Uterus (tissue), 4 donors: ENCODE data around the gene FJX1. TPM values are rescaled to one million over a fixed set of nuclear protein-coding genes. Genes with fewer than 3 reads are reported as not detected.

Experiments used
- DNase-seq, 2 donors: peaks; one replicate each; pipeline ENCODE4 v3.0.0-alpha.2; 2019 to 2020
- H3K27ac ChIP-seq, 2 donors: fragments of 200-600 bp; sonication (generic); 1 replicate in 1 of 2; 2 replicates in 1 of 2; pipeline ENCODE4 v1.5.1; 2016 to 2018
- H3K27me3 ChIP-seq, 2 donors: fragments of 200-600 bp; sonication (generic); one replicate each; pipeline ENCODE4 v1.5.1; 2018 to 2019; ENCODE audit warnings: control low read depth in 1 of 2
- H3K36me3 ChIP-seq, 2 donors: fragments of 200-600 bp; sonication (generic); one replicate each; pipeline ENCODE4 v1.5.1; 2019; ENCODE audit warnings: control low read depth in 1 of 2
- H3K4me1 ChIP-seq, 2 donors: fragments of 200-600 bp; sonication (generic); one replicate each; pipeline ENCODE4 v1.5.1; 2018 to 2019; ENCODE audit warnings: control low read depth in 1 of 2
- H3K4me3 ChIP-seq, 2 donors: fragments of 200-600 bp; sonication (generic); 1 replicate in 1 of 2; 2 replicates in 1 of 2; pipeline ENCODE4 v1.5.1; 2018 to 2019; ENCODE audit warnings: mild to moderate bottlenecking in 1 of 2
- H3K9me3 ChIP-seq, 2 donors: fragments of 200-600 bp; sonication (generic); one replicate each; pipeline ENCODE4 v1.5.1; 2019; ENCODE audit warnings: control low read depth in 1 of 2
- CTCF ChIP-seq, 4 experiments: fragments of 200-600 bp in 2 of 4; fragments of 450-650 bp in 2 of 4; sonication (generic) in 2 of 4; IDR thresholded peaks; one replicate each; pipeline ENCODE4 v1.5.1; 2016 to 2019; ENCODE audit warnings: antibody characterized with exemption in 4 of 4, mild to moderate bottlenecking in 2 of 4, moderate library complexity in 1 of 4
- POLR2A ChIP-seq, 2 donors: fragments of 450-650 bp; IDR thresholded peaks; one replicate each; pipeline ENCODE4 v1.6.1; 2016; ENCODE audit warnings: antibody characterized with exemption in 2 of 2, mild to moderate bottlenecking in 1 of 2, moderate library complexity in 1 of 2
- intact Hi-C: fragments of 100-400 bp; cut with DNase I; formaldehyde crosslinking; loops from one replicate; pipeline ENCODE4 v1.15.1; 2023; ENCODE audit warnings: low total_unique reads
- total RNA-seq, 4 donors: library from RNA; depleted of rRNA in 3 of 4; stranded (reverse); fragments of >200 nt in 3 of 4; gene quantifications; one replicate each; pipeline versions ENCODE4 v1.1.0 to v1.2.4, GENCODE V29; 2014 to 2023
- donor health status: DM: yes; HTN: yes; CAD: no.

The FJX1 gene
- total RNA-seq, 4 donors from 2014 or later: 2.1 to 48.5 (median 5.6) TPM

DNA sequence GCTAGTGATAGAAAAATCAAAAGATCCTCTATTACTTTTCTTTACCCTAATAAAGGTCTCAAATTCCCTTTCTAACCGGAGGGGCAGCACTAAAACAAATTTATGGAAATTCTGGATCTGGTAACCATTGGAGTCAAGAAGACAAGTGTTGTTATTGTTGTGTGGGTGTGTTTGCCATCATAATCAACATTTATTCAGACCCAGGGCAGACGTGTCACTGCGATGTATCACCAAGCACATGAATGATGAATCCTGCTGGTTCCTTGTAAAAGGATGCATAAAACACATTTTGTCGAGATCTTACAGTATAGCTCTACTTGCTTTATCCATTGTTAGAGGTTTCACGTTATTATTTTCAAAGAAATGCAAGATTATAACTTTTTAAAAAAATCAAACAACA, 12.1 kb upstream of the FJX1 start:
- H3K27me3 ChIP-seq: no peaks in the 10 kb centered on the region
- no peak overlapping the region for H3K4me3 ChIP-seq
- H3K27ac ChIP-seq: peak overlapping the region in 1 of 2 donors; percentile 2
- no peaks in the 10 kb centered on the region for H3K4me1 ChIP-seq
- TF ChIP-seq POLR2A (IDR thresholded peaks at IDR 0.05): no peak
- TF ChIP-seq CTCF (IDR thresholded peaks at IDR 0.05): no peak
- H3K9me3 ChIP-seq: no peaks in the 10 kb centered on the region
- no peaks in the 10 kb centered on the region for H3K36me3 ChIP-seq
- DNase-seq: no peak
- intact Hi-C loops: no loop called here

DNA sequence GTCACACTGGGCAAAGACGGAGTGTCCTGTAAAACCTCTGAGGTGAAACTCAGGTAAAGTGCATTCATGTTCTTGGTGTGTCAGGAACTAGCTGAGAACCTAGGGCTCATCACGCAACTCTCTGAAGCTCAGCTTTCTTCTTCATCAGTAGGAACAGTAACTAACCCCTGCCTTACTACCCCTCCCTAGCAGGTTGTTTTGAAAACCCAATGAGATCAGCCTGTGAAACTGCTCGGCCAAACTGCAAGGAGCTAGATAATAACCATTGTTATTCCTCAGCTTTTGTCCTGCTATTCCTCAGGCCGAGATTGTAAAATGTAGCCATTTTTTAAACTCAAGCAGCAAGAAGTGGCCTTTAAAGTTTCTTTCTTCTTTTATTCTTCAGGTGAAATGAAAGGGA, 9.8 kb upstream of the FJX1 start:
- no peak overlapping the region for H3K27ac ChIP-seq
- TF ChIP-seq POLR2A (IDR thresholded peaks at IDR 0.05) (no peak), CTCF (IDR thresholded peaks at IDR 0.05) (no peak)
- intact Hi-C loops: no loop called here
- DNase-seq: no peak
- no peaks in the 10 kb centered on the region for H3K4me1 ChIP-seq
- no peak overlapping the region for H3K4me3 ChIP-seq
- H3K9me3 ChIP-seq: no peaks in the 10 kb centered on the region
- H3K36me3 ChIP-seq: no peaks in the 10 kb centered on the region
- no peaks in the 10 kb centered on the region for H3K27me3 ChIP-seq

DNA sequence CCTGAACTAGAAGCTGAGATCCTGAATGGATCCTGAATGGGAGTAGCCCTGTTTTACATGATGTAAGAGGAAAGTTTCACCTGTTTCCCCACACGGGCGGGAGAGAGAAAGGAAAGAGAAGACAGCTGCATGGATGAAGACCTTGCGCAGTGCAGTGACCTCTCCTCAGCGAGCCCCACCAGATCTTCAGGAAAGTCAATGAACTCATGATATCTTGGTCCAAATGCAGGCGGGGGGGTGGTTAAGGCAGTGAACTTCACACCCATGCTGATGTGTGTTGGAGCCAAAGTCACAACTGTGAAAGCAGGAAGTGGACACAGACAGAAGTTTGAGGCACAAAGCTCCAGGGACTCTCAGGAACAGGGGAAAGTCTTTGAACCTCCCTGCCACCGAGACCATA, 8.6 kb upstream of the FJX1 start:
- Histone ChIP-seq H3K9me3 (no peaks in the 10 kb centered on the region), H3K27me3 (no peaks in the 10 kb centered on the region), H3K27ac (no peak overlapping the region), H3K36me3 (no peaks in the 10 kb centered on the region), H3K4me3 (no peak overlapping the region), H3K4me1 (no peaks in the 10 kb centered on the region)
- no peak for DNase-seq
- TF ChIP-seq CTCF (IDR thresholded peaks at IDR 0.05) (no peak), POLR2A (IDR thresholded peaks at IDR 0.05) (no peak)
- intact Hi-C loops: no loop called here

GRCh38 chr11:35610631-35611030, 7.6 kb upstream of the FJX1 start:
- no peaks in the 10 kb centered on the region for H3K4me1 ChIP-seq
- H3K27me3 ChIP-seq: no peaks in the 10 kb centered on the region
- DNase-seq: no peak
- no peak overlapping the region for H3K4me3 ChIP-seq
- no peak for TF ChIP-seq POLR2A (IDR thresholded peaks at IDR 0.05)
- TF ChIP-seq CTCF (IDR thresholded peaks at IDR 0.05): no peak
- H3K36me3 ChIP-seq: no peaks in the 10 kb centered on the region
- intact Hi-C loops: no loop called here
- no peak overlapping the region for H3K27ac ChIP-seq
- H3K9me3 ChIP-seq: no peaks in the 10 kb centered on the region

GRCh38 chr11:35611741-35612140, 6.5 kb upstream of the FJX1 start:
- no peak overlapping the region for H3K27ac ChIP-seq
- no peak overlapping the region for H3K4me3 ChIP-seq
- H3K27me3 ChIP-seq: no peaks in the 10 kb centered on the region
- no peak for DNase-seq
- H3K4me1 ChIP-seq: no peaks in the 10 kb centered on the region
- no peaks in the 10 kb centered on the region for H3K36me3 ChIP-seq
- TF ChIP-seq CTCF (IDR thresholded peaks at IDR 0.05): no peak
- TF ChIP-seq POLR2A (IDR thresholded peaks at IDR 0.05): no peak
- intact Hi-C loops: no loop called here
- H3K9me3 ChIP-seq: no peaks in the 10 kb centered on the region
